Fibroblast of skin of left biceps (primary cell): ENCODE data around the gene SNN.

Experiments used
- DNase-seq, 2 experiments: peaks; one replicate each; pipeline ENCODE4 v3.0.0-alpha.2; 2013; ENCODE audit warnings: low read depth in 2 of 2

The SNN gene

DNA sequence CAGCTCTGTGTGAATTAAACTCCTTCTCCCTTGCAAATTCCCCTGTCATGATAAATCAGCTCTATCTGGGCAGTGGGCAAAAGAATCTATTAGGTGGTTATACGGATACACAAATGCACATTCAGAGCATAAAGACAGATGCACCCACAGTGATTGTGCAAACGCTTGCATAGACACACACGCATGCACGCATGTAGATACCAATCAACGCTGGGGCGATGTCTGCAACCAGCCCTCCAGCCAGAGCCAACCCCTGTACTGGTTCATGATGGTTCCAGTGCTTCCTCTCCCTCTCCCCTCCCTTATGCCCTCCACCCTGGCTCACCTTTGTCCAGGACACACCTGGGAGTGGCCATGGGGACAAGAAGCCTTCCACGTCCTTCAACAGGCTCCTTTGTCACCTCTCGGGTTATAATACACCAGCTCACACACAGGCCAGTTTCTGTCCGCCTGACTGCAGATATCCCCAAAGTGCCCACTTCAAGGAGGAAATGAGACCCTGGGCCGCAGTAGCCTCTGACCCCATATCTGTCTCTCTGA lies 33.1 kb upstream of the SNN start:
- DNase-seq: no peak

DNA sequence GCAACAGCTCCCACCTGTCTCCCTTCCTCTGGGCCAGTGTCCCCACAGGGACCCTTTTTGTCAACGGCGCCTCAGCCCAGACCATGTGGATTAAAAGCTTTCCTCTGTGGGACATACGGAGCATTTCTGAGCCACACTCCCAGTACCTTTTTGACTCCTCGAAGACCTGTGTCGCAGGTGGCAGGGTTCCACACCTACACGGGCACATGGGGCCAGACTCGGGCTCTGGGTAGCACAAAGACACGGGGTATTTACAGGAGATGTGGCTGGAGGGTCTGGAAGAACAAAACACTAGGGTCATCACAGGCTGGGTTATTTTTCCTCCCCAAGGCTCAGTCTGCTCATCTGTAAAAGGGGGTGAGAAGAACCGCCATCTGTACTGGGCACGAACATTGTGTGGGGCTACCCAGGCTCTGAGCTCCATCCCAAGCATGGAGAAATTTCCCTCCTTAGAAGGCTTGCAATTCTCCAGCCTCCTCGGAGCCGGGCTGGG lies 32.5 kb upstream of the SNN start:
- no peak for DNase-seq

DNA sequence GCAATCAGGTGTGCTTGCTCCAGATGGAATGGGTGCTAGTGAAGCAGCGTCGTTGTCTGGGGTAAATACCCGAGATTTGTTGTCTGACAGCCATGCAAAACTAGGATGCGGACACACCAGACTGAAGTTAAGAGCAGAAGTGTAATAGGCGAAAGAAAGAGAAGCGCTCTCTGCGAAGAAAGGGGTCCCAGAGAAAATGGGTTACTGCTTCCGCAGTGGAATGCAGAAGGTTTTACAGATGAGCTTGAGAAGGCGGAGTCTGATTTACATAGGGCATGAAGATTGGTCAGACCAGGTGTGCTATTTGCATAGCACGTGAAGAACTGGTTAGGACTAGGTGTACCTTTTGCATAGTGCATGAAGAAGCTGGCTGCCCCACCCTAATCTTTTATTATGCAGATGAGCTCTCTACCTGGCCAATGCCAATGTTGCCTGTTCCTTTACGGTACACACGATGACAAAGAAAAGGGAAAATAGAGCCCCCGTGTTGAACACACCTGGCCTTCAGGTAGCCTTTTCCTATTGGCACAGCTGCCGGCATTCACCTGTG lies 32.0 kb upstream of the SNN start:
- DNase-seq: no peak

DNA sequence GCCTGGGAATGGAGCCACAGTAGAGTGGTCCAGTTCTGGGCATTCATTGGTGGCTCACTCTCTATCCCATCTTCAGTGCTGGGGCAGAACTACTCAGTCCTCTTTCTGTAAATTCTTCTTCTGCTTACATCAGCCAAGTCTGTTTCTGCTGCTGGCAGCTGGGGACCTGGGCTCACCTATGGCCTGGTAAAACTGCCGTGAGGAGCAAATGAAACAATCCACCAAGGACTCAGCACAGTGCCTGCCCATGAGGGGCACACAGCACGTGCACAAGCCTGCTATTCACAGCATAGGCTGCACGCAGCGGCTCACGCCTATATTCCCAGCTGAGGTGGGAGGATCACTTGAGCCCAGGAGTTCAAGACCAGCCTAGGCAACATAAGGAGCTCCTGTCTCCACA lies 30.9 kb upstream of the SNN start:
- no peak for DNase-seq

DNA sequence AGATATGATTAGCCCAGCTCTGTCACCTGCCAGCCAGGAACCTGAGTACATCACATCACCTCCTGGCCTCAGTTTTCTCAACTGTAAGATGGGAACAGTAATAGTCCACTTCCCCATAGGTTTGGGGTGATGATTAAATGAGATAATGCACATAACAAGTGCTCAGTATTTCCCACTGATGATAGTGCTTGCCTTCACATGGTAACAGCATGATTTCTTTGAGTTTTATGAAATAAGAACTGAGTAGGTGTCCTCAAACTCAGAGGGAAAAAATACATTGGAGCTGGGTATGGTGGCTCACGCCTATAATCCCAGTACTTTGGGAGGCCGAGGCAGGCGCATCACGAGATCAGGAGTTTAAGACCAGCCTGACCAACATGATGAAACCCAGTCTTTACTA lies 30.1 kb upstream of the SNN start:
- DNase-seq: no peak

- DNase-seq: no peak
Measured at GRCh38 chr16:11639008-11639562, 29.2 kb upstream of the SNN start.

DNA sequence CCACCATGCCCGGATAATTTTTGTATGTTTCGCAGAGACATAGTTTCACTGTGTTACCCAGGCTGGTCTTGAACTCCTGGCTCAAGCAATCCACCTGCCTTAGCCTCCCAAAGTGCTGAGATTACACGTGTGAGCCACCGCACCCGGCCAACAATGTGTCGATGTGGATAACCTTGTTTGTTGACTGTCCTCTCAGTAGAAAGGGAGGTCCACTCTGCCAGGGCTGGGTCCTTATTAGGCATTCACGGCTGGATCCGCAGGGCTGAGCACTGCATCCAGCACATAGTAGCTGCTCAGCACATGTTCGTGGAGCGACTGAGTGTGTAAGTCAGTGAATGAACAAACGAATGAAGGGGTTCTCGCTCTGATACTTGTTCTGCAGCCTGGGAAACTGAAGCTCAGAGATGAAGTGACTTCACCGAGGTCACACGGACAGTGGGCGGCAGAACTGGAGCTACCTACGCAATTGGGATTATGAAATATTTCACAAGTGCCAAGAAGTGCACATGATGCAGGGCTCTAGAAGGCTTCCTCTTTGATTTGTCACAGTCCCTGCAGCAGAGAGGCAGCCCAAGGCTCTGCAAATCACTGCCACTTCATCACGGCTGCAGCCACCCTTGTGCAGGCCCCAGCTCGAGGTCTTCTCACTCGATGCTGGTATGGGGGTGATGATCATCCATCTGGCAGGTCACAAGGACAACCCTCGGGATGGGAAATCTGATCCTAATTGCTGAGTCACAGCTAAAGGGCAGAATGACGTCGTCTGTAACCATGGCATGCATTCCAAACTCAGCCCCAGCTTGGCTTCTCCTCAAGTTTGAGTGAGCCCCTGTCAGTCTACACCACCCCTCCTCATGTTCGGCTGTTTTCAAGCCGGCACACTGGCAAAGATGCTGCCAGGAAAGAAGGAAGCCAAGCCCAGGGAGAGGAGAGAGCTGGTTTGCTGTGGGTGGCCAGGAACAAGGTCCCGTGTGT lies 28.0 kb upstream of the SNN start:
- DNase-seq: peak; percentile 82 to 84

- peak; percentile 25 to 27 for DNase-seq
Measured at GRCh38 chr16:11640987-11641817, 27.1 kb upstream of the SNN start.

DNA sequence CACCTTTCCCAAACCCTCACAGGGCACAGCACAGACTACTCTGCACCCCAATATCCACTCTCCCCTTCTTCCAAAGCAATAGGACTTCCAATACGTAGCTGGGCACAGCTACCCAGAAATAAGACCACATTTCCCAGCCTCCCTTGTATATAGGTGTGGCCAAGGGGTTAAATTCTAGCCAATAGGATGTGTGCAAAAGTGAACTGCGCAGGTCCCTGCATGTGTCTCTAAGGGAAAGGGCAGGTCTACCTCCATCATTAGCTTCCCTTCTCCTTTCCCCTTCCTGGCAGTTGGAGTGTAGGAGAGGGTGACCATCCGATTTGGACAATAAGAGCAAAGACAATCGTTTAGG lies 25.5 kb upstream of the SNN start:
- no peak for DNase-seq

DNA sequence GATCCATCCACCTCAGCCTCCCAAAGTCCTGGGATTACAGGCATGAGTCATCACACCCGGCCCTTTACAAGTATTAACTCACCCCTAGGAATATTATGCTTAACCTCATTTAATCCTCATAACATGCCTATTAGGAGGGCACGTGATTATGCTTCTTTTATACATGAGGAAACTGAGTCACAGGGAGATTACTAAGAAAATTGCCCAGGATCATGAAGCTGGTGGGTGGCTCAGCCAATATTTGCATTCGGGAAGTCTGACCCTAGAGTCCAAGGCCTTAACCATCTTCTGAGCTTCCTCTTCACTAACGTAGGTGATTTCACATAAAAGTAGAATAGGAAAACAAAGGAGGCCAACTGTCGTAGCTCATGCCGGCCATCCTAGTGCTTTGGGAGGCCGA lies 19.0 kb upstream of the SNN start:
- no peak for DNase-seq

- no peak for DNase-seq
Measured at GRCh38 chr16:11650641-11651591, 17.3 kb upstream of the SNN start.

- no peak for DNase-seq
Measured at GRCh38 chr16:11651796-11652195, 16.5 kb upstream of the SNN start.

- no peak for DNase-seq
Measured at GRCh38 chr16:11655655-11656054, 12.6 kb upstream of the SNN start.

DNA sequence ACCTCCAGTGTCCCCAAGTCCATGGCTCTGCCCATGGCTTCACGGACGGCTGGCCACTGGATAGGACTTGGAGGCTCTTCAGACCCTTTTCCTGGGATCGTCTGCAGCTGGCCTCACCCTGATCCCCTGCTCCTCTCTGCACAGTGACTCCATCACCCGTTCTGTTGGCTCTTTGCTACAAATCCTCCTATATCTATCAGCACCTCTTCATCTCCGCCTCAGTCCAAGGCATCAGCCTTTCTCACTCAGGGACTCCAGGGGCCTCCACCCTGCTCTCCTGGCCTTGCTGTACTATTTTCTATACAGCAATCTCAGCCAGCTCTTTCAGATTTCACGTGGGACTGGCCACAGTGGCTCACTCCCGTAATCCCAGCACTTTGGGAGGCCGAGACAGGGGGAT lies 10.7 kb upstream of the SNN start:
- DNase-seq: no peak

GRCh38 chr16:11658896-11659708 lies 9.2 kb upstream of the SNN start:
- DNase-seq: no peak

- DNase-seq: no peak
Measured at GRCh38 chr16:11660565-11660964, 7.7 kb upstream of the SNN start.

DNA sequence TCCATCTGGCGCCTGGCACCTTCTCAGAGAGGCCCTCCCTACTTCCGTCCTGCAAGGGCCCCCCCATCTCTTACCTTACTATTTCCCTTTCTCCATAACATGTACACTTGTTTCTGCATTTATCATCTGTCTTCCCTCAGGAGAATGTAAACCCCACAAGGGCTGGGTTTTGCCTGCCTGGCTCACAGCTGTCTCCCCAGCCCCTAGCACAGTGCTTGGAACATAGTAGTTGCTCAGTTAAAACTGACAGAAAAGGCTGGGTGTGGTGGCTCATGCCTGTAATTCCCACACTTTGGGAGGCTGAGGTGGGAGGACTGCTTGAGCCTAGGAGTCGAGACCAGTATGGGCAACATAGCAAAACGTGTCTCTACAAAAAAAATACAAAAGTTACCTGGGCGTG lies 5.7 kb upstream of the SNN start:
- DNase-seq: no peak

- no peak for DNase-seq
Measured at GRCh38 chr16:11665071-11665491, 3.2 kb upstream of the SNN start.

GRCh38 chr16:11666103-11667055 lies 1.9 kb upstream of the SNN start:
- no peak for DNase-seq
